ENCODE results near the gene TBC1D2.

The TBC1D2 gene

DNA sequence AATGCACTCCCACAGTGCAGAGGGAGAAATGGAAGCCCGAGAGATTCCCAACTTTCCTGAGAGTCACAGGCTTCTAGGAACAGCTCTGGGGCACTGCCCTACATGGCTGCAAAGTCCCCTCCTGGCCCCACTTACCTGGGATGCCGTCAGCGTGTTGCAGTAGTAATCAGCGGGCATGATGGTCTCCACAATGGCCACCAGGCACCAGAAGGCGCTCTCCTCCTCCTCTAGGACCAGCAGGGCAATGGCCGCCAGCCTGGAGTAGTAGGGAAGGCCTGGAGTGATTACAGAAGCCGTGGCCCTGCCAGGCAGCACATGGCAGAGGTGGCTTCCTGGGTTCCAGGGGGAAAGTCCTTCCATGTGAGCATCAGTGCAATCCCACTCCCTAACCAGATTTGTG is 52.3 kb downstream of the TBC1D2 start:
- Histone ChIP-seq H3K27ac (no peak overlapping the region), H3K36me3 (ENCODE audit: insufficient read depth, low read length) (no peaks in the 10 kb centered on the region), H3K9me3 (ENCODE audit: low read depth, low read length) (no peaks in the 10 kb centered on the region), H3K9ac (ENCODE audit: insufficient read length) (no peak overlapping the region), H3K4me3 (no peak overlapping the region)
- no peak for DNase-seq (ENCODE audit: low read depth, low spot score)
- TF ChIP-seq POLR2AphosphoS5 (IDR thresholded peaks at IDR 0.05; ENCODE audit: borderline replicate concordance, low read depth, low read length) (no peak), FOXP2 (optimal IDR thresholded peaks at IDR 0.05; ENCODE audit: control extremely low read depth, extremely low read length, insufficient read depth) (no peak), EZH2 (IDR thresholded peaks at IDR 0.05) (no peak)

DNA sequence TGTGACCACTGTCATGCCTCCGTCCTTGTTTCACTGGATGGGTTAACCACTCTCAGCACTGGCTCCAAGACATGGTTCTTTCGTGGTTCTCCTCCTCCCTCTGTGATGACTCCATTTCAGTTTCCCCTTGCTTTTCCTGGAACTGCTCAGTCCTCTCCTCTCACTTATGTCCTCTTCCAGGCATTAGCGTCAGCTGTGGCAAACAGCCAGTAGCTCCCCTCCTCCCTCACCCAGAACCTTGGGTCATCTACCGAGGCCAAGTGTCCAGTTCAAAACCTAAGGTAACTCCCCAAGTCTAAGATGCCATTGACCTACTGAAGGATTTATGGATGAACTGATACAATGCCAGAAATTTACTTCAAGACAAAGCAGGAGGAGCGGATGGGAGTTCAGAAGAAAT is 53.2 kb downstream of the TBC1D2 start:
- H3K9ac ChIP-seq (ENCODE audit: insufficient read length): no peak overlapping the region
- H3K9me3 ChIP-seq (ENCODE audit: low read depth, low read length): no peaks in the 10 kb centered on the region
- no peak for DNase-seq (ENCODE audit: low read depth, low spot score)
- TF ChIP-seq FOXP2 (optimal IDR thresholded peaks at IDR 0.05; ENCODE audit: control extremely low read depth, extremely low read length, insufficient read depth): no peak
- no peak for TF ChIP-seq EZH2 (IDR thresholded peaks at IDR 0.05)
- TF ChIP-seq POLR2AphosphoS5 (IDR thresholded peaks at IDR 0.05; ENCODE audit: borderline replicate concordance, low read depth, low read length): no peak
- no peaks in the 10 kb centered on the region for H3K36me3 ChIP-seq (ENCODE audit: insufficient read depth, low read length)
- H3K27ac ChIP-seq: no peak overlapping the region
- H3K4me3 ChIP-seq: no peak overlapping the region

DNA sequence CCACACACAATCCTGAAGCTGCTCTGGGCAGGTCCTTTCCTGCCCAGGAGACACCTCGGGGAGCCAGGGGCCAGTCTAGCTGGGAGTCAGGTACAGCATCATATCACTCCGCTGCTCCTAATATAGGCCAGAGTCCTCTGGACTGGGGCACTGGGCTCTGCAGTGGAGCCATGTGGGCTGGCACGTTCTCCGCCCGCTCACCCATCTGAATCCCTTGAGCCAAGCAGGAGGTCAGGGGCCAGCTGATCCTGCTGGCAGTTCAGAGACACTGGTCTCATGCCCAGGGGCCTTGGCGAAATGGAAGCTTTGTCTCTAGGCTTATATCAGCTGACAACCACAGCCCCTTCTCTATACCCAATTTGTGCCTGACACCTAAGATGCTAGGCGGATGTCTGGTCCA is 53.7 kb downstream of the TBC1D2 start:
- no peak overlapping the region for H3K27ac ChIP-seq
- H3K9me3 ChIP-seq (ENCODE audit: low read depth, low read length): no peaks in the 10 kb centered on the region
- H3K36me3 ChIP-seq (ENCODE audit: insufficient read depth, low read length): no peaks in the 10 kb centered on the region
- no peak overlapping the region for H3K4me3 ChIP-seq
- no peak overlapping the region for H3K9ac ChIP-seq (ENCODE audit: insufficient read length)
- TF ChIP-seq EZH2 (IDR thresholded peaks at IDR 0.05): no peak
- no peak for TF ChIP-seq POLR2AphosphoS5 (IDR thresholded peaks at IDR 0.05; ENCODE audit: borderline replicate concordance, low read depth, low read length)
- TF ChIP-seq FOXP2 (optimal IDR thresholded peaks at IDR 0.05; ENCODE audit: control extremely low read depth, extremely low read length, insufficient read depth): no peak
- no peak for DNase-seq (ENCODE audit: low read depth, low spot score)

DNA sequence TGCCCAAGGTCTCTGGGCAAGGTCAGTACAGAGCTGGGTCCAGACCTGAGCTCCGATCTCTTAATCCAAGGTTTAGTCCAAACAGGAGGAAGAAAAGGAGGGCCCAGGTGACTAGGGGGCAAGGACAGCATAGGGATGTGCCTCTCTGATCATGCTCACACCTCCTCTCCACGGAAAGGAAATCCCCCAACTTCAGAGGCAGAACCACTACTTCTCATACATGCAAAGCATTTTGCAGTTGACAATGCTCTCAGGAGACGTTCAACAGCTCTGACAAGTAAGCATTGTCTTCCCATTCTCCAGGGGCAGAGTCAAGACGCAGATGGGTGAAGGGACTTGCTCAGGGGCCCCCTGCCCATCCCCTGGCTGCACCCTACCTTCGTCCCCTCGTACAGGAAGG is 54.3 kb downstream of the TBC1D2 start:
- Histone ChIP-seq H3K9ac (ENCODE audit: insufficient read length) (no peak overlapping the region), H3K27ac (no peak overlapping the region)
- TF ChIP-seq EZH2 (IDR thresholded peaks at IDR 0.05) (no peak), POLR2AphosphoS5 (IDR thresholded peaks at IDR 0.05; ENCODE audit: borderline replicate concordance, low read depth, low read length) (no peak), FOXP2 (optimal IDR thresholded peaks at IDR 0.05; ENCODE audit: control extremely low read depth, extremely low read length, insufficient read depth) (no peak)

DNA sequence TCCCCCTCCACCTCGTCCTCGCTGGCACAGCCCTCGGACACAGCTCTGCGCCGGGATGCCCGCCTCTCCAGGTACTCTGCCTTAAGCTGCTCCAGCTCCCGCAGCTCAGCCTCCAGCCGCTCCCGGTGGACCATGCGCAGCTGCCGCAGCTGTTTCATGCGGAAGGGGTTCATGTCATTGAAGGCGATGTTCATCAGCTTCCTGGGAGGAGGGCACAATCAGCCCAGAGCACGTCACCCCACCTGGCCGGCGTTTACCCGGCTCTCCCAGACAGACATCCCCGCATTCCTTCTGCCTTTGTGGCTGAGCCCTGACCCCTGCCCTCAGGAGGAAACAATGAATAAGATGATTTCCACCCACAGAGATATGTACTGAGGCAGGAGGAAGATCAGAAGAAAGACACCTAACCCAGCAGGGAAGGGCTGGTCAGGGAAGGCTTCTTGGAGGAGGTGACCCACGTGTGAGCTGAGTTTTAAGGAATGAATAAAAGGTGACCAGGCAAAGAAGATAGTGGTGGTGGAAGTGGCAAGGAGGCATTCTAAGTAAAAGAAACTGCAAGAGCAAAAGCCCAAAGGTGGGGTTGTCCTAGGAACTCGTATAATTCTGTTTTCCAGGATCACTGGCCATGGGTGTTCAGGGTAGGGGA is 55.9 kb downstream of the TBC1D2 start:
- no peak overlapping the region for H3K27ac ChIP-seq
- no peak overlapping the region for H3K4me3 ChIP-seq
- H3K9me3 ChIP-seq (ENCODE audit: low read depth, low read length): no peaks in the 10 kb centered on the region
- H3K9ac ChIP-seq (ENCODE audit: insufficient read length): no peak overlapping the region
- no peaks in the 10 kb centered on the region for H3K36me3 ChIP-seq (ENCODE audit: insufficient read depth, low read length)
- TF ChIP-seq EZH2 (IDR thresholded peaks at IDR 0.05) (no peak), POLR2AphosphoS5 (IDR thresholded peaks at IDR 0.05; ENCODE audit: borderline replicate concordance, low read depth, low read length) (no peak), FOXP2 (optimal IDR thresholded peaks at IDR 0.05; ENCODE audit: control extremely low read depth, extremely low read length, insufficient read depth) (no peak)
- no peak for DNase-seq (ENCODE audit: low read depth, low spot score)

More for the DNA sequence above, 54.3 kb downstream of the TBC1D2 start:
- Histone ChIP-seq H3K36me3 (ENCODE audit: insufficient read depth, low read length) (no peaks in the 10 kb centered on the region), H3K9me3 (ENCODE audit: low read depth, low read length) (no peaks in the 10 kb centered on the region), H3K4me3 (no peak overlapping the region)
- DNase-seq (ENCODE audit: low read depth, low spot score): no peak

DNA sequence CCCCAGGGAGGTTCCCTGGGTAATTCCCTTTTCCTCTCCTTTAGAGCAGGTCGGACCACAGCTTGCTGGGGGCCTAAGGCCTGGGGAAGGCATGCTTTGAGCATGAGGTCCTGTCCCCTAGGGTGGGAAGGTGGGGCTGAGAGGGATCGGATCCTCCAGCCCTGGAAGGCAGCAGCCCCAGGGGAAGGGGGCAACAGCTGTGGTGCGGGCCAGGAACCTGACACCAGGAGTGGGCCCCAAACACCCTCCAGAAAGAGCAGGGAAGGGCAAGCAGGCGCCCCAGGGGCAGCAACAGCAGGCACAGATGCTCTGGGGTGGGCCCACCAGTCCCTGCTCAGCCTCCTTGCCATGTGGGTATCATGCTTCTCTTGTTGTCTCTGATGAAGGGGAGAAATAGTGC is 59.8 kb downstream of the TBC1D2 start:
- Histone ChIP-seq H3K9me3 (ENCODE audit: low read depth, low read length) (no peaks in the 10 kb centered on the region), H3K27ac (no peak overlapping the region), H3K36me3 (ENCODE audit: insufficient read depth, low read length) (no peaks in the 10 kb centered on the region), H3K4me3 (no peak overlapping the region), H3K9ac (ENCODE audit: insufficient read length) (no peak overlapping the region)
- no peak for DNase-seq (ENCODE audit: low read depth, low spot score)
- TF ChIP-seq FOXP2 (optimal IDR thresholded peaks at IDR 0.05; ENCODE audit: control extremely low read depth, extremely low read length, insufficient read depth) (no peak), EZH2 (IDR thresholded peaks at IDR 0.05) (no peak), POLR2AphosphoS5 (IDR thresholded peaks at IDR 0.05; ENCODE audit: borderline replicate concordance, low read depth, low read length) (no peak)

DNA sequence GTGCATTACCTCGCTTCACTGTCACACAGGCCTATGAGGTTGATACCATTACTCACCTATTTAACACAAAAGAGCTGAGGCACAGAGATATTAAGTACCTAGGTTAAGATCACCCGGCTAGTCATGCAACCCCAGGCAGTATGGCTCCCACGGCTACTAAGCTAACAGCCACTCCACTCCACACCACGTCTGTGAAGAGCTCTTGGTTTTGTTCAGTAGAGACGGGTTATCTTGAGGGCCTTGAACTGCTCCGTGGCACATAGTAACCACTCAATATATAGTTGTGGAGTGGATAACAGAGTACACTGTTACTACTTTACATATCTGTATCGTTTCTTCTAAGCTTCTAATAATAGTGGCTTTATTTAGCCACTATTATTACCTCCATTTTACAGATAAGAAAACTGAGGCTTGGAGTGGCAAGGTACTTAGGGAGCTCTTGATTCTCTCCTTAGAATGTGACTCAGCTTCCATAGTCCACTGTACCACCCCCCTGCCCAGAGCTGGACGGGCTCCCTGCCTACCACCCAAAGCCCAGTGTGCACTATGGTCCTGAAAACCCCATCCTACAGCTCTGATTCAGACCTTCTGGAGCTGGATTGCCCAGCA is 62.0 kb downstream of the TBC1D2 start:
- Histone ChIP-seq H3K9me3 (ENCODE audit: low read depth, low read length) (no peaks in the 10 kb centered on the region), H3K9ac (ENCODE audit: insufficient read length) (no peak overlapping the region), H3K27ac (no peak overlapping the region), H3K36me3 (ENCODE audit: insufficient read depth, low read length) (no peaks in the 10 kb centered on the region), H3K4me3 (peak overlapping the region; percentile 78)
- no peak for DNase-seq (ENCODE audit: low read depth, low spot score)
- TF ChIP-seq POLR2AphosphoS5 (IDR thresholded peaks at IDR 0.05; ENCODE audit: borderline replicate concordance, low read depth, low read length) (no peak), EZH2 (IDR thresholded peaks at IDR 0.05) (no peak), FOXP2 (optimal IDR thresholded peaks at IDR 0.05; ENCODE audit: control extremely low read depth, extremely low read length, insufficient read depth) (no peak)

DNA sequence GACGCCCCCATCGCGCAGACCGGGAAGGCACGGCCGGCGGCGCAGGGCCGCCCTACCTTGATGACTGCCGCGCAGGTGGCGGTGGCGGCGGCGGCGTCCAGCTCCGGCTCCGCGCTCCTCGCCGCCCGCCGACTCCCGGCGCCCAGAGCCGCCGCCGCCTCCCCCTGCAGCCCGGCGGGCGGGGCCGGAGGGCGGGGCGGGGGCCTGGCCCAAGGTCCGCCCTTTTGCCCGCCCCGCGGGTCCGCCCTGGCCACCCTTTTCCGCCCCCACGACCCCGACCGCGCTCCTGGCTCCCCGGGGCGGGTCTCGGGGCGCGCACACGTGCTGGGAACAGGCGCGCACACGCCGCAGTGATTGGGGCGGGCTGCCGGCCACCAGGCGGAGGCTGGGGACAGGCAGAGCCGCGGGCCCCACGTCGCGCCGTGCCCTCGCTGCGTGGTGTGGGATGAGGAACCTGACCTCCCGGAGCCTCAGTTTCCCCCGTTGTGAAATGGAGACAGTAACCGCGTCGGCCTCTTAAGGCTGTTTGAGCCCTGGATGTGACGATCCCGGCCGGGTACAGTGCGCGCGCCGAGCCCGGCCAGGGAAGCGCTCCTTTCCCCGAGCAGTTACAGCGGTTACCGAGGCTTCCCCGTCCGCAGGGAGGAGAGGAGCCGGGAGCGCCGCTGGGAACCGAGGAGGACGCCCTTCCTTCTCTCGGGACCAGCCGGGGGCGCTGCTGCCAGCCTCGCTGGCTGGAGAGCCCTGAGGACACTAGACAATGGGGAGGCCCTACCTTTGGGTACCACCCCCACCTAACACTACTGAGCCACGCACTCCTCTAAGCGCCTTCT is 62.7 kb downstream of the TBC1D2 start, which contains the start of gene CORO2A:
CORO2A (minus strand) TSS at position 135 of the 833 bp plus-strand sequence. CDS start 34,977 bp downstream, outside the sequence.
- TF ChIP-seq EZH2 (IDR thresholded peaks at IDR 0.05): no peak
- no peak for TF ChIP-seq POLR2AphosphoS5 (IDR thresholded peaks at IDR 0.05; ENCODE audit: borderline replicate concordance, low read depth, low read length)
- no peak for TF ChIP-seq FOXP2 (optimal IDR thresholded peaks at IDR 0.05; ENCODE audit: control extremely low read depth, extremely low read length, insufficient read depth)
- Histone ChIP-seq H3K9me3 (ENCODE audit: low read depth, low read length) (no peaks in the 10 kb centered on the region), H3K4me3 (peak within 1 kb of the TSS; percentile 78), H3K27ac (no peak within 1 kb of the TSS), H3K36me3 (ENCODE audit: insufficient read depth, low read length) (no peaks in the 10 kb centered on the region), H3K9ac (ENCODE audit: insufficient read length) (no peak within 1 kb of the TSS)
- no peak for DNase-seq (ENCODE audit: low read depth, low spot score)

Data from SK-N-MC (cell line).